ENCODE data around the gene DMXL2. TPM values are rescaled to one million over a fixed set of nuclear protein-coding genes. Genes with fewer than 3 reads are reported as not detected.

The DMXL2 gene
- polyA plus RNA-seq, 1 donor: 66.9 TPM

DNA sequence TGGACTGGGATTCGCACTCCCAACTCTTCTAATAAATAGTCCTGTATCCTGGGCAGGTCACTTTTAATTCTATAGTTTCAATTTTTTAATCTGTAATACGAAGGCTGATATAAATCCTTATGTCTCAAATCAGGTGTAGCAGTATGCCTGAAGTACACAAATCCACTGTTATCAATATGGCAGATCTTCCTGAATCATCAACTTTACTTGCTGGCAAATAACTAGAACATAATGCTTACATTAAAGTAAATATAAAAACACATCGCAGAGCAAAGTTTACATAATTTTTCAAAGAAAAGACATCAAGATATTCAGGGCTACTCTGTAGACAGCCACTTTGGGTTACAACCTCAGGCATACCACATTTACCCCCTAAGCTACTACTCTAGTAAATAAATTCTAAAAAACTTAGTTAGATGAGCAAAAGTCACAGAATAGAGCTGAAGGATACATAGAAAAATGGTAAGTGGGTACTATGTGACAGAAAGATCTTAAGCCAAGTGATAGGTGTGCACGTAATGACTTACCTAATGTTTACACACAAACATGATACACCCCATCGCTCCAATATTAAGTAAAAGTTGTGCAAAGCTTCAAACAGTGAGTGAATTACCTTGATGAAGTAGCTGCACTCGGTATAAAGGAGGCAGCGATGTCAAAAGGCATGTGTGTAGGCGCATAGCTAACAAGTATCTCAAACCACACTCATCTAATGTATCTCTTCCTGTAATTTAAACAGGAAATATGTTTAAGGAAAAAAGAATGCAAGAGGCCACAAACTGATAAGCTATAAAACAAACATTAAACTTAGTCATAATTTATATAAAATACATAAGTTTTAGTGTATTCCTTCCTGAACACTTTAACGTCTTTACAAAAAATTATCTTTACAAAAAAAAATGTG, 127.9 kb downstream of the DMXL2 start:
- no peaks in the 10 kb centered on the region for H3K4me1 ChIP-seq (ENCODE audit: control insufficient read depth, insufficient read depth, low read length)
- H3K4me3 ChIP-seq (ENCODE audit: low read length): no peak overlapping the region
- 96% methylated on average over 5 of the region's 9 CpGs for WGBS (ENCODE audit: insufficient coverage, low lambda C conversion rate)
- no peak overlapping the region for H3K27ac ChIP-seq (ENCODE audit: low read length)
- peaks cover 14% of the 10 kb centered on the region for H3K36me3 ChIP-seq (ENCODE audit: control insufficient read depth, insufficient read depth, low read length)
- no peaks in the 10 kb centered on the region for H3K9me3 ChIP-seq (ENCODE audit: control insufficient read depth, low read depth, low read length)
- no peak for DNase-seq
- H3K27me3 ChIP-seq (ENCODE audit: control insufficient read depth, insufficient read depth, low read length): no peaks in the 10 kb centered on the region

DNA sequence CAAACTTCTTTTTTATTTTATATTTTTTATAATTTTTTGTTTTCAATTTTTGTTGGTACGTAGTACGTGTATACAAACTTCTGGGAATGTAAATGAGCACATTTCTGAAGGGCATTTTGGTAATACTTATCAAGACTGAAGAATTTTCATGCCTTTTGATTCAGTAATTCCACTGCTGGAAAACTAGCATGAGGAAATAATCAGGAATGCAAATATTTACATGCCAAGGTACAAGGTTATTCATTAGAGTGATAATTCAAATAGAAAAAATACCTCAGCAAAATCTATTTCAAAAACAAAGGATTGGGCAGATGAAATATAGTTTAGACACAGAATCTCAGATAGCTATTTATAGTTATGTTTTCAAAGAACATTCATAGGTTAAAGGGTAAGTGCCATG, 128.7 kb downstream of the DMXL2 start:
- H3K36me3 ChIP-seq (ENCODE audit: control insufficient read depth, insufficient read depth, low read length): peaks cover 14% of the 10 kb centered on the region
- H3K9me3 ChIP-seq (ENCODE audit: control insufficient read depth, low read depth, low read length): no peaks in the 10 kb centered on the region

DNA sequence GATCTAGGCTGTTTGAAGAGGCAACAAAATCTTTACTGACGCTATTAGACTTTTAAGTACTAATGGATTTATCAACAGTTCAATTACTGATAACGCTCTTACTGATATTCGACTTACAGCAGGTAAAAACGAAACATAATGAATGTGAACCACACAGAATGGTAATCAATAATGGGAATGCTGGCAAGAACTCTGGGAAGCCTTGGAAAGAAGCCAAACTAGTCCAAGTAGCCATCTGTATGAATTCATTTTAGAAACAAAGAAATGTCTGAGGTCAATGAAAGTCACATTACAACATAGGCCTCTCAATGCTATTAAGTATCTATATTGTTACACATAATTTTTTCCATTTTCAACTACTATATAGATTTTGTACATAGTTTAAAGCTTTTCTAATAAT, 130.0 kb downstream of the DMXL2 start:
- peaks cover 17% of the 10 kb centered on the region for H3K36me3 ChIP-seq (ENCODE audit: control insufficient read depth, insufficient read depth, low read length)
- H3K27ac ChIP-seq (ENCODE audit: low read length): no peak overlapping the region
- H3K9me3 ChIP-seq (ENCODE audit: control insufficient read depth, low read depth, low read length): no peaks in the 10 kb centered on the region
- H3K4me3 ChIP-seq (ENCODE audit: low read length): no peak overlapping the region
- no peaks in the 10 kb centered on the region for H3K27me3 ChIP-seq (ENCODE audit: control insufficient read depth, insufficient read depth, low read length)
- H3K4me1 ChIP-seq (ENCODE audit: control insufficient read depth, insufficient read depth, low read length): no peaks in the 10 kb centered on the region
- no peak for DNase-seq
- WGBS (ENCODE audit: insufficient coverage, low lambda C conversion rate): 50% methylated on average over 1 of the region's 4 CpGs

More for the DNA sequence above, 128.7 kb downstream of the DMXL2 start:
- H3K4me3 ChIP-seq (ENCODE audit: low read length): no peak overlapping the region
- H3K27ac ChIP-seq (ENCODE audit: low read length): no peak overlapping the region
- no peaks in the 10 kb centered on the region for H3K4me1 ChIP-seq (ENCODE audit: control insufficient read depth, insufficient read depth, low read length)
- DNase-seq: no peak
- H3K27me3 ChIP-seq (ENCODE audit: control insufficient read depth, insufficient read depth, low read length): no peaks in the 10 kb centered on the region
- 94% methylated on average over 2 of the region's 2 CpGs for WGBS (ENCODE audit: insufficient coverage, low lambda C conversion rate)

DNA sequence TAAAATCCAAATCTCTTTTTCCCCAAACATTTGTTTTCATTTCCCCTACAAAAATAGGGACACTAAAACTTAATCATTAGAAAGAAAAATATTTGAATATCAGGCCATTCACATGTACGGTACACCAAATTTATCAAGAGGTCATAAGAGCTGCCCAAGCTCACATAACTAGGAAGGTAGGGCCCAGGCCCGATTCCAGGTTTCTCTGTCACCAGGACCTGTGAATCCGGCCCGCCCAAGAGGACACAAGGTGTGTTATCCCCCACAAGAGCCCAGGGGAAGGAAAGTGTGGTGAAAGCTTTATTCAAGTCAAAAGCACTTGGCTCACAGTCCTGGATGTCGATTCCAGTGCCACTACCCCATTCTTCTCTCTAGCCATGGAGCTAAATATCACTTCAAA, 130.6 kb downstream of the DMXL2 start:
- H3K4me1 ChIP-seq (ENCODE audit: control insufficient read depth, insufficient read depth, low read length): no peaks in the 10 kb centered on the region
- H3K9me3 ChIP-seq (ENCODE audit: control insufficient read depth, low read depth, low read length): peaks cover under 1% of the 10 kb centered on the region
- no CpG with 5 or more reads among the region's 5 CpGs for WGBS (ENCODE audit: insufficient coverage, low lambda C conversion rate)
- no peak overlapping the region for H3K4me3 ChIP-seq (ENCODE audit: low read length)
- H3K36me3 ChIP-seq (ENCODE audit: control insufficient read depth, insufficient read depth, low read length): peaks cover 19% of the 10 kb centered on the region
- H3K27ac ChIP-seq (ENCODE audit: low read length): no peak overlapping the region
- H3K27me3 ChIP-seq (ENCODE audit: control insufficient read depth, insufficient read depth, low read length): no peaks in the 10 kb centered on the region
- DNase-seq: no peak

DNA sequence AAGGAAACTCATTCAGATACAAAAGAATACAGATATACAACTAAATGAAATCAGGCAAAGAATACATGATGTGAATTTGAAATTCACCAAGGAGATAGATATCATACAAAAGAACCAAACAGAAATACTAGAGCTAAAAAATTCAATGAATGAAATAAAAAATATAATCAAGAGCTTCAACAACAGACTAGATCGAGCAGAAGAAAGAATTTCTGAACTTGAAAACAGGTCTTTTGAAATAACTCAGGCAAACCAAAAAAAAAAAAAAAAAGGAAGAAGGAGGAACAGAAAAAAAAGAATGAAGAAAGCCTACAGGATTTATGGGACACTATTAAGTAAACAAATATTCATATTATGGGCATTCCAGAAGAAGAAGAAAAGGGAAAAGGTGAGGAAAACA, 137.8 kb downstream of the DMXL2 start:
- H3K36me3 ChIP-seq (ENCODE audit: control insufficient read depth, insufficient read depth, low read length): peaks cover 34% of the 10 kb centered on the region
- H3K27ac ChIP-seq (ENCODE audit: low read length): no peak overlapping the region
- 100% methylated on average over 1 of the region's 1 CpG for WGBS (ENCODE audit: insufficient coverage, low lambda C conversion rate)
- no peaks in the 10 kb centered on the region for H3K27me3 ChIP-seq (ENCODE audit: control insufficient read depth, insufficient read depth, low read length)
- no peaks in the 10 kb centered on the region for H3K4me1 ChIP-seq (ENCODE audit: control insufficient read depth, insufficient read depth, low read length)
- no peak overlapping the region for H3K4me3 ChIP-seq (ENCODE audit: low read length)
- H3K9me3 ChIP-seq (ENCODE audit: control insufficient read depth, low read depth, low read length): peaks cover 24% of the 10 kb centered on the region
- DNase-seq: no peak

DNA sequence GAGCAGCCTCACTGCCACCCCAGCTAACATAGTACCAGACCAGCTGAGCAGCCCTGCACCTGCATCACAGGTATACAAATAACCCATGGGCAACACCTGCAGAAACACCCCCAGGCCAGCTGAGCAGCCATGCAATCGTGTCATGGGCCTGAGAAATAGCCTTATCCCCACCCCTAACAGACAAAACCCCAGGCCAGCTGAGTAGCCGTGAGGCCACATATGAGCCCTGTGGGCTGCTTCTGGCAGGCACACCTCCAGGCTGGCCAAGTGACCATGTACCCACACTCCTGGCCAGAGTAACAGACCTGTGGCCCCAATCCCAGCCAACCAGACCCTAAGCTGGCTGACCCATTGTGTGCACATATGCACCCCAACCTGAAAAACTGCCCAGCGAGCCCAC, 138.6 kb downstream of the DMXL2 start:
- no peak overlapping the region for H3K4me3 ChIP-seq (ENCODE audit: low read length)
- H3K27me3 ChIP-seq (ENCODE audit: control insufficient read depth, insufficient read depth, low read length): no peaks in the 10 kb centered on the region
- H3K4me1 ChIP-seq (ENCODE audit: control insufficient read depth, insufficient read depth, low read length): no peaks in the 10 kb centered on the region
- DNase-seq: no peak
- peaks cover 24% of the 10 kb centered on the region for H3K9me3 ChIP-seq (ENCODE audit: control insufficient read depth, low read depth, low read length)
- no peak overlapping the region for H3K27ac ChIP-seq (ENCODE audit: low read length)
- no CpG with 5 or more reads among the region's 3 CpGs for WGBS (ENCODE audit: insufficient coverage, low lambda C conversion rate)
- peaks cover 33% of the 10 kb centered on the region for H3K36me3 ChIP-seq (ENCODE audit: control insufficient read depth, insufficient read depth, low read length)

DNA sequence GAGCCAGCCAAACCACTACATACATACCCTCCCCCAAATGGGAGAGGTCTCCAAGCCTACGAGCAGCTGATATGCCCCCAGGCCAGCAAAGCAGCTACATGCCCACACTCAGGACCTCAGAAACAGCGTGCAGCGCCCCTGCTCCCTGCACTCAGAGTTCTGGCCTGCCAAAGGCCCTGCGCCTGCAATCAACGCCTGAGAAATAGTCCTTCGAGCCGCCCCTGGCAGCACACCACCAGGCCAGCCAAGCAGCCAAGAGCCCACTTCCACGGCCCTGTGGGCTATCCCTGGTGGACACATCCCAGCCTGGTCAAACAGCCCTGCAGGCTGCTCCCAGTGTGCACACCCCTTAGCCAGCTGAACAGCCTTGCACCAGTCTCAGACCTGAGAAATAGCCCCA, 139.1 kb downstream of the DMXL2 start:
- H3K36me3 ChIP-seq (ENCODE audit: control insufficient read depth, insufficient read depth, low read length): peaks cover 29% of the 10 kb centered on the region
- no CpG with 5 or more reads among the region's 8 CpGs for WGBS (ENCODE audit: insufficient coverage, low lambda C conversion rate)
- H3K4me1 ChIP-seq (ENCODE audit: control insufficient read depth, insufficient read depth, low read length): no peaks in the 10 kb centered on the region
- DNase-seq: no peak
- no peak overlapping the region for H3K27ac ChIP-seq (ENCODE audit: low read length)
- peaks cover 24% of the 10 kb centered on the region for H3K9me3 ChIP-seq (ENCODE audit: control insufficient read depth, low read depth, low read length)
- no peaks in the 10 kb centered on the region for H3K27me3 ChIP-seq (ENCODE audit: control insufficient read depth, insufficient read depth, low read length)
- no peak overlapping the region for H3K4me3 ChIP-seq (ENCODE audit: low read length)

DNA sequence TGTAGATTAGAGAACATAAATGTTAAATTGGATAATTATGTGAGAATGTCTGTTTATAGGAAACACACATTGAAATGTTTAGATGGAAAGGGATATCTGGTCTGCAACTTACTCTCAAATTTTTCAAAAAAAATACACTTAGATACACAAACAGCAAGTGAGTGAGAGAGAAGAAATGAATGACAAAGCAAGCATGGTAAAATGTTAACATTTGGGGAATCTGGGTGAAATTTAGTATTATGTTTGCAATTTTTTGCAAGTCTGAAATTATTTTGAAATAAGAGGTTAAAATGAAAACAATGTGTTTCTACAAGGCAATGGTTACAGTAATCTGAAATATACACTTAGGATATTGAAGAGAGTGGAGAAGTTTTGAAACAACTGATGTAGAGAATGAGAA, 146.8 kb downstream of the DMXL2 start:
- H3K27ac ChIP-seq (ENCODE audit: low read length): no peak overlapping the region
- no peak overlapping the region for H3K4me3 ChIP-seq (ENCODE audit: low read length)
- no peaks in the 10 kb centered on the region for H3K9me3 ChIP-seq (ENCODE audit: control insufficient read depth, low read depth, low read length)
- H3K4me1 ChIP-seq (ENCODE audit: control insufficient read depth, insufficient read depth, low read length): no peaks in the 10 kb centered on the region
- H3K36me3 ChIP-seq (ENCODE audit: control insufficient read depth, insufficient read depth, low read length): peaks cover 14% of the 10 kb centered on the region
- no peaks in the 10 kb centered on the region for H3K27me3 ChIP-seq (ENCODE audit: control insufficient read depth, insufficient read depth, low read length)
- no peak for DNase-seq

DNA sequence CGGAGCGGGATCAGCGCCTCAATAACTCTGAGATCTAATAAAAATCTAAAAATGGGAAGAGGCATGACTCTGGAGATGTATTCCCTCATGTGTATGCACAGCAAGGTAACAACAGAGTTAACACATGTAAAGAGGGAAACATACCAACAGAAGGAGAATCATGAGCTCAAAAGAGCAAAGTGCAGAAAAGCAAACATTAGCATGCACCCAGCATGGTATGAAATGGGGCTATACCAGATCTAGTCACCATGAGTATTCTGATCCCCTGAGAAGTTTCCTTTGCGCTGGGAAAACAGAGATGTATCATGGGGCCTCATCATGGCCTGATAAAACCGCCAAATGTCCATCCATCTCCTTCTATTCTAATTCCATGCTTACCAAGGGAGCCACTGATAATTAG, 152.1 kb downstream of the DMXL2 start:
- whole genome bisulfite sequencing (ENCODE audit: insufficient coverage, low lambda C conversion rate): 100% methylated on average over 1 of the region's 5 CpGs
- H3K9me3 ChIP-seq (ENCODE audit: control insufficient read depth, low read depth, low read length): no peaks in the 10 kb centered on the region

DNA sequence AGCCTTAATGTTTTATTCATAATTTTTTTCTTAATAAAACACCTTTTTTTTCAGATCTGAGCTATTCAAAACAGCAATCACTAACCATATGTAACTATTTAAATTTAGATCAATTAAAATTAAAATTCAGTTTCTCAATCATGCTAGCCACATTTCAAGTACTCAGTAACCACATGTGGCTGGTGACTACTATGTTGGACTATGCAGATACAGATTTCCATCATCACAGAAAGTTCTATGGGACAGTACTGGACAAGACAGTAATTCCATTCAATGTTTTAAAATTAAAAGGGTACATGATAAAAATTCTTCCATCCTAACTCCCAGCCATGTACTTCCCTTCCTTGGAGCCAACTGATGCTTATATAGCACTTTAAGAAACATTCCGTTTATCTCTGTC, 161.8 kb downstream of the DMXL2 start:
- Histone ChIP-seq H3K36me3 (ENCODE audit: control insufficient read depth, insufficient read depth, low read length) (peaks cover 39% of the 10 kb centered on the region), H3K9me3 (ENCODE audit: control insufficient read depth, low read depth, low read length) (no peaks in the 10 kb centered on the region), H3K4me3 (ENCODE audit: low read length) (no peak overlapping the region), H3K27ac (ENCODE audit: low read length) (no peak overlapping the region), H3K27me3 (ENCODE audit: control insufficient read depth, insufficient read depth, low read length) (no peaks in the 10 kb centered on the region), H3K4me1 (ENCODE audit: control insufficient read depth, insufficient read depth, low read length) (no peaks in the 10 kb centered on the region)
- no peak for DNase-seq
- no CpG with 5 or more reads among the region's 1 CpG for WGBS (ENCODE audit: insufficient coverage, low lambda C conversion rate)

More for the DNA sequence above, 152.1 kb downstream of the DMXL2 start:
- Histone ChIP-seq H3K4me3 (ENCODE audit: low read length) (no peak overlapping the region), H3K27me3 (ENCODE audit: control insufficient read depth, insufficient read depth, low read length) (no peaks in the 10 kb centered on the region), H3K4me1 (ENCODE audit: control insufficient read depth, insufficient read depth, low read length) (no peaks in the 10 kb centered on the region), H3K27ac (ENCODE audit: low read length) (no peak overlapping the region), H3K36me3 (ENCODE audit: control insufficient read depth, insufficient read depth, low read length) (peaks cover 21% of the 10 kb centered on the region)
- no peak for DNase-seq

DNA sequence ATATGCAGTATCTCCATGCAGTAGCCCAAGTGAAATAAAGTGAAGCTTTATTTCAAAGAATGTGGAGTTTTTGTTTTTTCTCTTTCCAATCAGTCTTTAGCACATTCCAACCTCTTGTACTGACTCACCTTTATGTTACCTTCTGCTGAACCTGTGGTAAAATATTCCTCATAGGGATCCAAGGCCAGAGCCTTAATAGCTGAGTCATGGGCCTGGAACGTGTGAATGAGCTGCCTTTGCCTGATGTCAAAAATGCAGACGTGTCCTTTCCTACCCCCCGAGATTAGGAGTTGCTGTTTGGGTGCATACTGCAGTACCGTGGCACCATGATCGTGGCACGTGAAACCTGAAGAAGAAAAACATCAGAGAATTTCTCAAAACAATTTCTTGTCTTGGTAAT, 172.6 kb downstream of the DMXL2 start:
- no peaks in the 10 kb centered on the region for H3K27me3 ChIP-seq (ENCODE audit: control insufficient read depth, insufficient read depth, low read length)
- no peaks in the 10 kb centered on the region for H3K9me3 ChIP-seq (ENCODE audit: control insufficient read depth, low read depth, low read length)
- no peaks in the 10 kb centered on the region for H3K4me1 ChIP-seq (ENCODE audit: control insufficient read depth, insufficient read depth, low read length)
- no peak overlapping the region for H3K4me3 ChIP-seq (ENCODE audit: low read length)
- no peak for DNase-seq
- WGBS (ENCODE audit: insufficient coverage, low lambda C conversion rate): 93% methylated on average over 3 of the region's 6 CpGs
- peaks cover 34% of the 10 kb centered on the region for H3K36me3 ChIP-seq (ENCODE audit: control insufficient read depth, insufficient read depth, low read length)
- H3K27ac ChIP-seq (ENCODE audit: low read length): no peak overlapping the region

All from large intestine (tissue), 3 donors.